Measurements from ENCODE around the gene B4GALT1. TPM values are rescaled to one million over a fixed set of nuclear protein-coding genes. Genes with fewer than 3 reads are reported as not detected.

Gene B4GALT1
- total and polyA plus RNA-seq, 2 experiments from 2014 or later = 63.9 to 78.3 TPM

DNA sequence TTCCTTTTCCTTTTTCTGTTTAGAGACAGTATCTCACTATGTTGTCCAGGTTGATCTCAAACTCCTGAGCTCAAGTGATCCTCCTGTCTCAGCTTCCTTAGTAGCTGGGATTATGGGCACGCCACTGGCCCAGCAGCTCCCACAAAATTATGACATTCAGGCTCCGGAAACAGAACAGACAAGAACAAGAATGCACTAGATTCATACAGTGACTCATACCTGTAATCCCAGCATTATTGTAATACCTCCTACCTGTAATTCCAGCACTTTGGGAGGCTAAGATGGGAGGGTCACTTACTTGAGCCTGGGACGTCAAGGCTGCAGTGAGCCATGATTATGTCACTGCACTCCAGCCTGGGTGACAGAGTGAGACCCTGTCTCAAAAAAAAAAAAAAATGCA is 26.7 kb upstream of the B4GALT1 start:
- TF ChIP-seq EZH2phosphoT487 (IDR thresholded peaks at IDR 0.05; ENCODE audit: low read depth, severe bottlenecking, unreplicated experiment) (no peak), CTCF (IDR thresholded peaks at IDR 0.05; ENCODE audit: poor library complexity) (no peak)
- Histone ChIP-seq H3K4me3 (no peak overlapping the region), H4K20me1 (ENCODE audit: insufficient read depth, poor library complexity, severe bottlenecking) (no peaks in the 10 kb centered on the region), H3K27me3 (no peaks in the 10 kb centered on the region), H3K79me2 (no peaks in the 10 kb centered on the region), H2AFZ (no peak overlapping the region), H3K27ac (no peak overlapping the region), H3K9me2 (replicated peaks; ENCODE audit: insufficient read depth) (no peaks in the 10 kb centered on the region), H3K4me1 (ENCODE audit: insufficient read depth) (no peaks in the 10 kb centered on the region), H3K4me2 (no peak overlapping the region), H3K9me3 (ENCODE audit: low read depth) (no peaks in the 10 kb centered on the region), H3K36me3 (replicated peaks; ENCODE audit: insufficient read depth, low read depth) (no peaks in the 10 kb centered on the region)
- 81% methylated on average over 3 of the region's 3 CpGs for WGBS (ENCODE audit: low lambda C conversion rate, missing lambda C conversion rate)
- DNase-seq (ENCODE audit: low spot score) = no peak

- H3K36me3 ChIP-seq (replicated peaks; ENCODE audit: insufficient read depth, low read depth) = no peaks in the 10 kb centered on the region
- H3K27me3 ChIP-seq = no peaks in the 10 kb centered on the region
- H4K20me1 ChIP-seq (ENCODE audit: insufficient read depth, poor library complexity, severe bottlenecking) = no peaks in the 10 kb centered on the region
- no peak for TF ChIP-seq CTCF (IDR thresholded peaks at IDR 0.05; ENCODE audit: poor library complexity)
- no peak for TF ChIP-seq EZH2phosphoT487 (IDR thresholded peaks at IDR 0.05; ENCODE audit: low read depth, severe bottlenecking, unreplicated experiment)
- H3K4me3 ChIP-seq = no peak overlapping the region
- no peak for DNase-seq (ENCODE audit: low spot score)
- WGBS (ENCODE audit: low lambda C conversion rate, missing lambda C conversion rate) = 63% methylated on average over 3 of the region's 3 CpGs
- H3K27ac ChIP-seq = no peak overlapping the region
- H3K9me2 ChIP-seq (replicated peaks; ENCODE audit: insufficient read depth) = no peaks in the 10 kb centered on the region
- H3K9me3 ChIP-seq (ENCODE audit: low read depth) = no peaks in the 10 kb centered on the region
- H3K4me1 ChIP-seq (ENCODE audit: insufficient read depth) = peaks cover 5% of the 10 kb centered on the region
- H3K79me2 ChIP-seq = no peaks in the 10 kb centered on the region
- no peak overlapping the region for H3K4me2 ChIP-seq
- H2AFZ ChIP-seq = no peak overlapping the region
Observed at GRCh38 chr9:33192493-33193255, 25.5 kb upstream of the B4GALT1 start.

DNA sequence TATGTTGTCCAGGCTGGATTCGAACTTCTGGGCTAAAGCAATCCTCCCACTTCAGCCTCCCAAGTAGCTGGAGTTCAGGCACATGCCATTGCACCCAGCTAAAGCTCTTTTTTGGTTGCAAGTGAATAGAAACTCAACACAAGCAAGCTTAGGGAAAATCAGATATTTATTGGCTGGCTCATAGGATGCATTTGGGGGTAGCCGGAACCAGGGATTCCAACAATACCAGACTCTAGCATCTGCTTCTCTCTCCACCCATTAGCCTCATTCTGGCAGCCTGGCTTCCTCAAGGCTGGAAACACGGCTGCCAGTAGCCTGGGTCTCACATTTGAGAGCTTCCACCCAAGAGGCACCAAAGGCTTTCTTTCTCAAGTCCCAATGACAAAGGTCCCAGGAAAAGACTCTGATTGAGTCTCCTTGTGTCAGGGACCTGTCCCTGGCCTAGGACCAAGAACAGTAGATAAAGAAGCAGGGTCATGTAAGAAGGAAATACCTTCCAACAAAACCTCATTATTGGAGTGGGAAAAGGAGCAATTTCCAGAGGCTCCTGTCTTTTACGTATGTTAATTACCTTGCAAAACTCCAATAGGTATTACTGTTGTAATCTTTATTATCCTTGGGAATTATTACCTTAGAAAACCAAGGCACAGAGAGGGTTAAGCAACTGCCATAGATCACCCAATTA is 23.0 kb upstream of the B4GALT1 start:
- H3K79me2 ChIP-seq = no peaks in the 10 kb centered on the region
- H3K27me3 ChIP-seq = no peaks in the 10 kb centered on the region
- H3K4me2 ChIP-seq = no peak overlapping the region
- no peaks in the 10 kb centered on the region for H3K9me2 ChIP-seq (replicated peaks; ENCODE audit: insufficient read depth)
- TF ChIP-seq EZH2 (IDR thresholded peaks at IDR 0.05; ENCODE audit: borderline replicate concordance) = no peak
- TF ChIP-seq EZH2phosphoT487 (IDR thresholded peaks at IDR 0.05; ENCODE audit: low read depth, severe bottlenecking, unreplicated experiment) = no peak
- TF ChIP-seq CTCF (IDR thresholded peaks at IDR 0.05; ENCODE audit: poor library complexity) = no peak
- WGBS (ENCODE audit: low lambda C conversion rate, missing lambda C conversion rate) = 94% methylated on average over 4 of the region's 4 CpGs
- peaks cover 27% of the 10 kb centered on the region for H3K4me1 ChIP-seq (ENCODE audit: insufficient read depth)
- no peak overlapping the region for H3K4me3 ChIP-seq
- no peak overlapping the region for H2AFZ ChIP-seq
- no peak for DNase-seq (ENCODE audit: low spot score)
- H3K36me3 ChIP-seq (replicated peaks; ENCODE audit: insufficient read depth, low read depth) = no peaks in the 10 kb centered on the region
- H3K27ac ChIP-seq = no peak overlapping the region
- no peaks in the 10 kb centered on the region for H3K9me3 ChIP-seq (ENCODE audit: low read depth)
- no peaks in the 10 kb centered on the region for H4K20me1 ChIP-seq (ENCODE audit: insufficient read depth, poor library complexity, severe bottlenecking)

Data from hepatocyte (in vitro differentiated cells).